ENCODE measurements around the gene CCDC85B. TPM values are rescaled to one million over a fixed set of nuclear protein-coding genes. Genes with fewer than 3 reads are reported as not detected.
A peak's percentile ranks its signal among the peaks of the same experiment; 100 is the strongest.

CCDC85B gene
- total and polyA plus RNA-seq, 2 of the 13 experiments (the other 11 are each of a cell fraction or from before 2014, with no cell fraction given), result 8.2 to 19.5 TPM

GRCh38 chr11:65873318-65874156 is 16.9 kb upstream of the CCDC85B start (continued):
- no peak for TF ChIP-seq MTF1 (CRISPR knock-in tag; IDR thresholded peaks at IDR 0.05)
- TF ChIP-seq SNRNP70 (IDR thresholded peaks at IDR 0.05; ENCODE audit: low read depth, low read length), result no peak
- TF ChIP-seq TBX3 (IDR thresholded peaks at IDR 0.05; ENCODE audit: borderline replicate concordance), result no peak
- TF ChIP-seq ZNF136 (CRISPR knock-in tag; IDR thresholded peaks at IDR 0.05; ENCODE audit: low read depth), result no peak
- TF ChIP-seq KLF11 (CRISPR knock-in tag; IDR thresholded peaks at IDR 0.05), result 0 out of 2 replicates have a peak, but pooled peaks have one; percentile 28
- no peak for TF ChIP-seq ZNF333 (CRISPR knock-in tag; IDR thresholded peaks at IDR 0.05; ENCODE audit: borderline replicate concordance)
- TF ChIP-seq ZBTB38 (CRISPR knock-in tag; IDR thresholded peaks at IDR 0.05), result peak; percentile 29; the same call in 1 of the 2 replicates
- no peak for TF ChIP-seq GLMP (CRISPR knock-in tag; IDR thresholded peaks at IDR 0.05; ENCODE audit: borderline replicate concordance)
- TF ChIP-seq ZNF605 (CRISPR knock-in tag; IDR thresholded peaks at IDR 0.05), result peak; percentile 27; the same call in 1 of the 2 replicates
- no peak for TF ChIP-seq ZNF75D (CRISPR knock-in tag; IDR thresholded peaks at IDR 0.05; ENCODE audit: borderline replicate concordance)
- no peak for TF ChIP-seq SP2 (CRISPR knock-in tag; IDR thresholded peaks at IDR 0.05)
- TF ChIP-seq KMT2B (CRISPR knock-in tag; IDR thresholded peaks at IDR 0.05), result no peak
- peak; percentile 91 for TF ChIP-seq BCL3 (CRISPR knock-in tag; IDR thresholded peaks at IDR 0.05)
- 0 out of 2 replicates have a peak, but pooled peaks have one; percentile 19 for TF ChIP-seq ZSCAN20 (CRISPR knock-in tag; IDR thresholded peaks at IDR 0.05; ENCODE audit: borderline replicate concordance)
- TF ChIP-seq ETV6 (CRISPR knock-in tag; conservative IDR thresholded peaks at IDR 0.05), result no peak
- TF ChIP-seq BRD4 (CRISPR knock-in tag; IDR thresholded peaks at IDR 0.05), result no peak
- no peak for TF ChIP-seq ZNF629 (CRISPR knock-in tag; conservative IDR thresholded peaks at IDR 0.05)
- TF ChIP-seq ZNF660 (CRISPR knock-in tag; IDR thresholded peaks at IDR 0.05; ENCODE audit: borderline replicate concordance, low read depth), result no peak
- peak; percentile 84; the same call in 1 of the 2 replicates for TF ChIP-seq ZNF788 (CRISPR knock-in tag; IDR thresholded peaks at IDR 0.05; ENCODE audit: borderline replicate concordance)
- TF ChIP-seq ZNF790 (CRISPR knock-in tag; IDR thresholded peaks at IDR 0.05; ENCODE audit: borderline replicate concordance), result no peak
- TF ChIP-seq TOE1 (CRISPR knock-in tag; IDR thresholded peaks at IDR 0.05), result no peak
- no peak for TF ChIP-seq THYN1 (CRISPR knock-in tag; IDR thresholded peaks at IDR 0.05; ENCODE audit: borderline replicate concordance, low read depth)
- peak; percentile 79; the same call in 1 of the 2 replicates for TF ChIP-seq ZNF451 (CRISPR knock-in tag; IDR thresholded peaks at IDR 0.05)
- TF ChIP-seq MBNL3 (CRISPR knock-in tag; conservative IDR thresholded peaks at IDR 0.05), result no peak
- TF ChIP-seq ZNF7 (CRISPR knock-in tag; IDR thresholded peaks at IDR 0.05), result no peak
- 0 out of 2 replicates have a peak, but pooled peaks have one; percentile 9 for TF ChIP-seq LBX2 (CRISPR knock-in tag; IDR thresholded peaks at IDR 0.05; ENCODE audit: borderline replicate concordance)
- no peak for TF ChIP-seq SMYD3 (CRISPR knock-in tag; IDR thresholded peaks at IDR 0.05)
- no peak for TF ChIP-seq ZNF564 (CRISPR knock-in tag; IDR thresholded peaks at IDR 0.05)
- TF ChIP-seq BRCA1 (CRISPR knock-in tag; IDR thresholded peaks at IDR 0.05), result no peak

Measured in HepG2 (cell line).